Right lobe of liver (tissue), 4 donors: ENCODE data around the gene APOL6.
"Not testable (repeated sequence)": the region's sequence is repeated elsewhere in the genome, so short reads cannot be mapped to it uniquely, and the experiment has no call there.

Experiments used
- POLR2A ChIP-seq: fragments of 450-650 bp; IDR thresholded peaks from one replicate; pipeline ENCODE4 v1.6.1; 2017; ENCODE audit warnings: antibody characterized with exemption, mild to moderate bottlenecking
- TF ChIP-seq, protein P1 (sequence below), 4 donors: fragments of 200-600 bp in 3 of 4; fragments of 450-650 bp in 1 of 4; IDR thresholded peaks; one replicate each; pipeline versions ENCODE4 v1.5.1 to v1.8.0; 2016 to 2022; ENCODE audit warnings: antibody characterized with exemption in 4 of 4, mild to moderate bottlenecking in 2 of 4
- donor health status: DM: no; HTN: no; CAD: no.
- donor health status: DM: no; HTN: no; CAD: no.
- donor health status: DM: no; HTN: yes; CAD: no.

DNA sequence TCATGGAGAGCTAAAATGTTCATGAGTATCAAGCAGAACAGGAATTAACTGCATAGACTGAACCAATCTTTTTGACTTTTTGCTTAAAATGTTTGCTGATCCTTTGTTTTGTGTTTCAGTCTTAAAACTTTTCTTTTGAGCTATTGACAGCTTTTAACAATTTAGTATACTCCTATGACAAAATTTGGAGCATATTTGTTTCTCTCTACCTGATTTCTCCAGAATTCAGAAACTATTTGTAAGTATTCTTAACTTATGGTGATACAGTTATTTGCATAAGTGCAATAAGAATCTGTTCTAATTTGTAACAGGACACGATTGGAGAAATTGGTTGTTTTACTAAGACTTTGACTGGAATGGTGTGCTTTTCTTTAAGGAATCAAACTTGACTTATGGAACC is 18.5 kb downstream of the APOL6 start:
- TF ChIP-seq, protein P1, sequence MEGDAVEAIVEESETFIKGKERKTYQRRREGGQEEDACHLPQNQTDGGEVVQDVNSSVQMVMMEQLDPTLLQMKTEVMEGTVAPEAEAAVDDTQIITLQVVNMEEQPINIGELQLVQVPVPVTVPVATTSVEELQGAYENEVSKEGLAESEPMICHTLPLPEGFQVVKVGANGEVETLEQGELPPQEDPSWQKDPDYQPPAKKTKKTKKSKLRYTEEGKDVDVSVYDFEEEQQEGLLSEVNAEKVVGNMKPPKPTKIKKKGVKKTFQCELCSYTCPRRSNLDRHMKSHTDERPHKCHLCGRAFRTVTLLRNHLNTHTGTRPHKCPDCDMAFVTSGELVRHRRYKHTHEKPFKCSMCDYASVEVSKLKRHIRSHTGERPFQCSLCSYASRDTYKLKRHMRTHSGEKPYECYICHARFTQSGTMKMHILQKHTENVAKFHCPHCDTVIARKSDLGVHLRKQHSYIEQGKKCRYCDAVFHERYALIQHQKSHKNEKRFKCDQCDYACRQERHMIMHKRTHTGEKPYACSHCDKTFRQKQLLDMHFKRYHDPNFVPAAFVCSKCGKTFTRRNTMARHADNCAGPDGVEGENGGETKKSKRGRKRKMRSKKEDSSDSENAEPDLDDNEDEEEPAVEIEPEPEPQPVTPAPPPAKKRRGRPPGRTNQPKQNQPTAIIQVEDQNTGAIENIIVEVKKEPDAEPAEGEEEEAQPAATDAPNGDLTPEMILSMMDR (IDR thresholded peaks at IDR 0.05), result not testable (repeated sequence)
- not testable (repeated sequence) for TF ChIP-seq POLR2A
